ENCODE data around the gene RNF43. TPM values are rescaled to one million over a fixed set of nuclear protein-coding genes. Genes with fewer than 3 reads are reported as not detected.

RNF43 gene
- total RNA-seq, 1 experiment from 2014 or later = 0.42 TPM

- no peak overlapping the region for H2BK5ac ChIP-seq (ENCODE audit: insufficient read length, low read length)
- H2BK15ac ChIP-seq (ENCODE audit: low read depth, low read length) = no peak overlapping the region
- no peak overlapping the region for H3K27ac ChIP-seq (ENCODE audit: insufficient read length, low read depth, low read length)
- H3K4me2 ChIP-seq (ENCODE audit: insufficient read depth, insufficient read length, low read length) = no peak overlapping the region
- H3K27me3 Mint-ChIP-seq (ENCODE audit: low read depth) = peaks cover 5% of the 10 kb centered on the region; the same call in 1 of the 2 replicates
- H3K23ac ChIP-seq (ENCODE audit: insufficient read length, low read depth, low read length) = no peak overlapping the region
- no peaks in the 10 kb centered on the region for H3K27me3 ChIP-seq (ENCODE audit: insufficient read depth, low read length)
- H3K79me2 ChIP-seq (ENCODE audit: insufficient read depth, low read length) = no peaks in the 10 kb centered on the region
- H3K9me3 Mint-ChIP-seq = no peaks in the 10 kb centered on the region
- H3K18ac ChIP-seq (ENCODE audit: insufficient read length, low read depth, low read length) = no peak overlapping the region
- no peak overlapping the region for H4K8ac ChIP-seq (replicated peaks; ENCODE audit: insufficient read length, low read depth, low read length)
- no peak overlapping the region for H2AFZ ChIP-seq (ENCODE audit: low read length)
- H4K5ac ChIP-seq (ENCODE audit: insufficient read length, low read depth, low read length) = no peak overlapping the region
- no peak overlapping the region for H3K4me3 Mint-ChIP-seq
- H3T11ph ChIP-seq (ENCODE audit: low read length) = no peak overlapping the region
- DNase-seq = no peak
- H3K9me3 ChIP-seq (ENCODE audit: control insufficient read depth, low read depth, low read length) = no peaks in the 10 kb centered on the region
- no peak overlapping the region for H4K91ac ChIP-seq (ENCODE audit: insufficient read length, low read depth, low read length)
- peaks cover 4% of the 10 kb centered on the region for H3K23me2 ChIP-seq (ENCODE audit: insufficient read length, low read depth, low read length, poor library complexity, severe bottlenecking)
- H3K79me1 ChIP-seq (ENCODE audit: insufficient read depth, low read depth, low read length, poor library complexity, severe bottlenecking) = no peaks in the 10 kb centered on the region
- no peak overlapping the region for H2BK120ac ChIP-seq (ENCODE audit: low read depth, low read length, poor library complexity, severe bottlenecking)
- H3K4me1 Mint-ChIP-seq = peaks cover 25 to 29% of the 10 kb centered on the region in 2 experiments
- H3K9ac ChIP-seq (ENCODE audit: extremely low read depth, insufficient read length, low read length) = no peak overlapping the region
- H3K36me3 Mint-ChIP-seq (ENCODE audit: insufficient read depth in 1 of 3, low read depth in 3 of 3) = no peaks in the 10 kb centered on the region
- no peak overlapping the region for H3K14ac ChIP-seq (ENCODE audit: insufficient read depth, low read length)
- H4K20me1 ChIP-seq (ENCODE audit: control insufficient read depth, insufficient read depth, insufficient read length) = no peaks in the 10 kb centered on the region
- no peak overlapping the region for H2BK12ac ChIP-seq (ENCODE audit: insufficient read length, low read depth, low read length)
- H2BK20ac ChIP-seq (ENCODE audit: low read depth, low read length, poor library complexity, severe bottlenecking) = no peak overlapping the region
- H3K4me1 ChIP-seq (ENCODE audit: insufficient read depth, low read length) = no peaks in the 10 kb centered on the region
- TF ChIP-seq, protein P1, sequence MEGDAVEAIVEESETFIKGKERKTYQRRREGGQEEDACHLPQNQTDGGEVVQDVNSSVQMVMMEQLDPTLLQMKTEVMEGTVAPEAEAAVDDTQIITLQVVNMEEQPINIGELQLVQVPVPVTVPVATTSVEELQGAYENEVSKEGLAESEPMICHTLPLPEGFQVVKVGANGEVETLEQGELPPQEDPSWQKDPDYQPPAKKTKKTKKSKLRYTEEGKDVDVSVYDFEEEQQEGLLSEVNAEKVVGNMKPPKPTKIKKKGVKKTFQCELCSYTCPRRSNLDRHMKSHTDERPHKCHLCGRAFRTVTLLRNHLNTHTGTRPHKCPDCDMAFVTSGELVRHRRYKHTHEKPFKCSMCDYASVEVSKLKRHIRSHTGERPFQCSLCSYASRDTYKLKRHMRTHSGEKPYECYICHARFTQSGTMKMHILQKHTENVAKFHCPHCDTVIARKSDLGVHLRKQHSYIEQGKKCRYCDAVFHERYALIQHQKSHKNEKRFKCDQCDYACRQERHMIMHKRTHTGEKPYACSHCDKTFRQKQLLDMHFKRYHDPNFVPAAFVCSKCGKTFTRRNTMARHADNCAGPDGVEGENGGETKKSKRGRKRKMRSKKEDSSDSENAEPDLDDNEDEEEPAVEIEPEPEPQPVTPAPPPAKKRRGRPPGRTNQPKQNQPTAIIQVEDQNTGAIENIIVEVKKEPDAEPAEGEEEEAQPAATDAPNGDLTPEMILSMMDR (conservative IDR thresholded peaks at IDR 0.05) = no peak
- no peak overlapping the region for H3K27ac Mint-ChIP-seq
- no peak overlapping the region for H2AK5ac ChIP-seq (ENCODE audit: insufficient read length, low read length)
- no peak overlapping the region for H3K56ac ChIP-seq (ENCODE audit: insufficient read length, low read depth, low read length)
- no peak overlapping the region for H3K4ac ChIP-seq (ENCODE audit: low read depth, low read length)
- WGBS (ENCODE audit: extremely low coverage, insufficient read length, low lambda C conversion rate) = no CpG with 5 or more reads among the region's 3 CpGs
Measured at GRCh38 chr17:58414596-58414997, 2.7 kb downstream of the RNF43 start.
